B cell (primary cell): Measurements from ENCODE around the gene S1PR1.

Experiments
- EZH2 ChIP-seq: IDR thresholded peaks from 2 replicates; pipeline ENCODE4 v1.6.1; 2012; ENCODE audit warnings: borderline replicate concordance, low read depth, mild to moderate bottlenecking, moderate library complexity, low read length; ENCODE audit not compliant: insufficient read depth, poor library complexity, severe bottlenecking
- TF ChIP-seq, protein P1 (sequence below): fragments of 200-600 bp; IDR thresholded peaks from one replicate; pipeline ENCODE4 v1.8.0; 2022; ENCODE audit warnings: antibody characterized with exemption, mild to moderate bottlenecking

GRCh38 chr1:101260556-101261350 is 23.9 kb downstream of the S1PR1 start:
- TF ChIP-seq, protein P1, sequence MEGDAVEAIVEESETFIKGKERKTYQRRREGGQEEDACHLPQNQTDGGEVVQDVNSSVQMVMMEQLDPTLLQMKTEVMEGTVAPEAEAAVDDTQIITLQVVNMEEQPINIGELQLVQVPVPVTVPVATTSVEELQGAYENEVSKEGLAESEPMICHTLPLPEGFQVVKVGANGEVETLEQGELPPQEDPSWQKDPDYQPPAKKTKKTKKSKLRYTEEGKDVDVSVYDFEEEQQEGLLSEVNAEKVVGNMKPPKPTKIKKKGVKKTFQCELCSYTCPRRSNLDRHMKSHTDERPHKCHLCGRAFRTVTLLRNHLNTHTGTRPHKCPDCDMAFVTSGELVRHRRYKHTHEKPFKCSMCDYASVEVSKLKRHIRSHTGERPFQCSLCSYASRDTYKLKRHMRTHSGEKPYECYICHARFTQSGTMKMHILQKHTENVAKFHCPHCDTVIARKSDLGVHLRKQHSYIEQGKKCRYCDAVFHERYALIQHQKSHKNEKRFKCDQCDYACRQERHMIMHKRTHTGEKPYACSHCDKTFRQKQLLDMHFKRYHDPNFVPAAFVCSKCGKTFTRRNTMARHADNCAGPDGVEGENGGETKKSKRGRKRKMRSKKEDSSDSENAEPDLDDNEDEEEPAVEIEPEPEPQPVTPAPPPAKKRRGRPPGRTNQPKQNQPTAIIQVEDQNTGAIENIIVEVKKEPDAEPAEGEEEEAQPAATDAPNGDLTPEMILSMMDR: no peak
- TF ChIP-seq EZH2: no peak
